ENCODE data around the gene GPR68.

DNA sequence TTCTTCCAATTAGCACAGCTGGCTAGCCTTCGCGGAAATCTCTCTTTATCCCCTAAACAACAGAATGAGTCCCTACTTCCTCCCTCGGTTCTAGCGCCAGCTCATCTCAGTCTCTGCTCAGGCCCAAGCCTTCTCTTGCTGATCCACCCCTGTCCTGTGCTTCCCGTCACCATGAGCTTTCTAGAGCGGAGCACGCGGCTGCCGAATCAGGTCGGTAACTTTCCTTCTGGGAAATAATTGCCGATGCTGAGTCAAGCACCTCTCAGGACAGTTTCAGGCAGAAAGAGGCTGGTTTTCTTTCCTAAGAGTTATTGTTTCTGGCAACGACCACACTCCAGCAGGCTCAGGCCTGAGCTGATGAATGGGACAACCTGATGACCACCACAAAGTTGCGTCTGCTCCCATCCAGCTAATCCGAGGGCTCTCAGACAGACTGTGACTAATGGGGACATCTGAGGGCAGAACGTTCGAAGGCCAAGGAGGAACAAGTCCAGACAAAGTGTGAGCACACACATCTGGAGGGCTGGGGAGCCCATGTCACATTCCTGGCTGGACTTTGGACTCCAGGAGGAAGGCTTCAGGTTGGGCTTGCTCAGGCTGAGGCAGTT, 13.6 kb upstream of the GPR68 start:
- no peak for TF ChIP-seq ZNF274 (IDR thresholded peaks at IDR 0.05; ENCODE audit: low read depth, low read length)
- no peak for TF ChIP-seq YY1 (IDR thresholded peaks at IDR 0.05; ENCODE audit: insufficient read depth, insufficient read length)
